Stimulated activated CD8-positive, alpha-beta memory T cell treated with anti-CD3 and anti-CD28 coated beads, Interleukin-15, amount 100 ng/mL, for 1 hour (primary cell): ENCODE measurements around the gene AGXT2.
"Not testable (repeated sequence)": the region's sequence is repeated elsewhere in the genome, so short reads cannot be mapped to it uniquely, and the experiment has no call there.

Source experiments
- DNase-seq: peaks from one replicate; pipeline ENCODE4 v3.0.0-alpha.2; 2020; ENCODE audit warnings: low read depth

Gene AGXT2

GRCh38 chr5:35052838-35053237, 5.1 kb upstream of the AGXT2 start:
- DNase-seq: no peak

GRCh38 chr5:35050541-35051126, 2.9 kb upstream of the AGXT2 start:
- DNase-seq: no peak

- DNase-seq: no peak
Measured at GRCh38 chr5:35048910-35049309, 1.2 kb upstream of the AGXT2 start.

- DNase-seq: no peak
Measured at GRCh38 chr5:35046774-35047173, 975 bp downstream of the AGXT2 start.

- DNase-seq: no peak
Measured at GRCh38 chr5:35045280-35045679, 2.5 kb downstream of the AGXT2 start.

- DNase-seq: no peak
Measured at GRCh38 chr5:35044649-35045048, 3.1 kb downstream of the AGXT2 start.

- no peak for DNase-seq
Measured at GRCh38 chr5:35042781-35043180, 5.0 kb downstream of the AGXT2 start.

GRCh38 chr5:35041261-35041660, 6.5 kb downstream of the AGXT2 start:
- no peak for DNase-seq

GRCh38 chr5:35038891-35039290, 8.9 kb downstream of the AGXT2 start:
- DNase-seq: no peak

GRCh38 chr5:35036536-35036935, 11.2 kb downstream of the AGXT2 start:
- DNase-seq: no peak

- not testable (repeated sequence) for DNase-seq
Measured at GRCh38 chr5:35035929-35036328, 11.8 kb downstream of the AGXT2 start.

- DNase-seq: no peak
Measured at GRCh38 chr5:35035271-35035670, 12.5 kb downstream of the AGXT2 start.

GRCh38 chr5:35032356-35032755, 15.4 kb downstream of the AGXT2 start:
- DNase-seq: no peak

- DNase-seq: no peak
Measured at GRCh38 chr5:35031276-35031675, 16.5 kb downstream of the AGXT2 start.

- DNase-seq: no peak
Measured at GRCh38 chr5:35030426-35031100, 17.2 kb downstream of the AGXT2 start.

- DNase-seq: no peak
Measured at GRCh38 chr5:35029333-35029732, 18.4 kb downstream of the AGXT2 start.

GRCh38 chr5:35026941-35027340, 20.8 kb downstream of the AGXT2 start:
- no peak for DNase-seq

GRCh38 chr5:35026280-35026840, 21.4 kb downstream of the AGXT2 start:
- no peak for DNase-seq

- DNase-seq: no peak
Measured at GRCh38 chr5:35024911-35025510, 22.7 kb downstream of the AGXT2 start.

GRCh38 chr5:35023391-35024178, 24.2 kb downstream of the AGXT2 start:
- no peak for DNase-seq

- DNase-seq: no peak
Measured at GRCh38 chr5:35016174-35017051, 31.3 kb downstream of the AGXT2 start.

- no peak for DNase-seq
Measured at GRCh38 chr5:35015063-35015462, 32.7 kb downstream of the AGXT2 start.
